Forelimb muscle (tissue), 1 donor: ENCODE results near the gene AATF. TPM values are rescaled to one million over a fixed set of nuclear protein-coding genes. Genes with fewer than 3 reads are reported as not detected.

Source experiments
- DNase-seq: peaks from one replicate; pipeline ENCODE4 v3.0.0-alpha.2; 2013; ENCODE audit warnings: low read depth
- polyA plus RNA-seq: library from polyadenylated mRNA; unstranded; fragments of 120-200 nt; gene quantifications from one replicate; pipeline ENCODE4 v1.2.1, GENCODE V29; 2013; ENCODE audit not compliant: insufficient read length

Gene AATF
- polyA plus RNA-seq, 1 donor: 22.4 TPM

- DNase-seq: no peak
Observed at GRCh38 chr17:36930583-36930900, 18.2 kb upstream of the AATF start.

- no peak for DNase-seq
Observed at GRCh38 chr17:36931096-36931696, 17.6 kb upstream of the AATF start.

DNA sequence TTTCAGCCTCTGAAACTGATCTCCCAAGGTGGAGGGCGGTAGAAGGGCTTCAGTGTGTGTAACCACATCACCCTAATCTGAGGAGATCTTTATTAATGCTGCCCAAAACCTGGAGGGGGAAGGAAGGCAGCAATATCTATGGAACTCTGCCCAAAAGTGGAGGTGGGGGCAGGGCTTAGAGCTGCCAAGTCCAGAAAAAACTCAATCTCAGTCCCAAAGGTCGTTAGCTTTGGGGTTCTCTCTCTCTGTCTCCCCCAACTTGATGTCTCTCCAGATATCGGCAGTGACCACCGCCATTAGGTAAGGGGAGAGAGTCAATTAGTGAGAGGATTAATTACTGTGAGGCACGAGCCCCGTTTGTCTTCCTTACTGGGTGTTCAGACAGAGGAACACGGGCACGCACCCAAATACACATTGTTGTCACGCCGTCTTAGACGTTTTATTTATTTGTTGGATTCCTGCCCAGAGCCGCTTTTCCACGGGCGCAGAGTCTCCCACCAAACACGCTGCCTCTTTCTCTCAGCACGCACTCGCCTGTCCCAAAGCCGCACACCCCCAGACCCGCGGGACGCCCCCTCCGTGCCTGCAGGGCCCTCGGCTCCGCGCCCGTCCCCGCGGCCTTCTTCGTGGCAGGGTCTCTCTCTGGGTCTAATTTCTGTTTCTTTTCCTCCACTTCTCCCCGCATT, 16.9 kb upstream of the AATF start:
- DNase-seq: no peak

- no peak for DNase-seq
Observed at GRCh38 chr17:36932383-36932693, 16.4 kb upstream of the AATF start.

- no peak for DNase-seq
Observed at GRCh38 chr17:36932694-36933511, 15.9 kb upstream of the AATF start.

GRCh38 chr17:36933512-36934143, 15.1 kb upstream of the AATF start:
- no peak for DNase-seq

DNA sequence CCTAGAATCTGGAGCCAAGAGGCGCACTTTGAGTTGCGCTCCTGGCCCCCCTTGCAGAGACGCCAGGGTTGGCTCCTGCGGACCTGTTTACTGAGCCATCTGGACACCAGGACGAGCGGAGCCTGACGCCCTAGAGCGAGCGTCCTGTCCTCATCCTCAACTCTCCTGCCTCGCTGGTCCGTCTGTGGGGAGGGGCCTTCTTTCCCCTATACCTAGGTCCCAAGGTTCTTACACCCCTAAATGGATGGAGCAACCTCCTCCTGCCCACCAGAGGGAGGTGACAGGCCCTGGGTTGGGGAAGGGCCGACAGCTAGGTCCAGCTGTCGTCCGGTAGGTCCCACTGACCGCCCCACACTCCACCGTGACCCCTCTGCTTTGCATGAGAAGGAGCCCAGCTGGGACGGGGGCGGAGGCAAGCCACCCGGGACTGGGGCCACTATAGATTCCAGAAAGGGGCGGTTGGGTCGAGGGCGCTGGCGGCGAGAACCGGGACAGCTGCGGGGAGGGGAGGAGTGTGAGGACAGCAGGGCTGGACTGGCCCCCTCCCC, 14.5 kb upstream of the AATF start:
- no peak for DNase-seq

- no peak for DNase-seq
Observed at GRCh38 chr17:36934692-36935630, 13.8 kb upstream of the AATF start.

DNA sequence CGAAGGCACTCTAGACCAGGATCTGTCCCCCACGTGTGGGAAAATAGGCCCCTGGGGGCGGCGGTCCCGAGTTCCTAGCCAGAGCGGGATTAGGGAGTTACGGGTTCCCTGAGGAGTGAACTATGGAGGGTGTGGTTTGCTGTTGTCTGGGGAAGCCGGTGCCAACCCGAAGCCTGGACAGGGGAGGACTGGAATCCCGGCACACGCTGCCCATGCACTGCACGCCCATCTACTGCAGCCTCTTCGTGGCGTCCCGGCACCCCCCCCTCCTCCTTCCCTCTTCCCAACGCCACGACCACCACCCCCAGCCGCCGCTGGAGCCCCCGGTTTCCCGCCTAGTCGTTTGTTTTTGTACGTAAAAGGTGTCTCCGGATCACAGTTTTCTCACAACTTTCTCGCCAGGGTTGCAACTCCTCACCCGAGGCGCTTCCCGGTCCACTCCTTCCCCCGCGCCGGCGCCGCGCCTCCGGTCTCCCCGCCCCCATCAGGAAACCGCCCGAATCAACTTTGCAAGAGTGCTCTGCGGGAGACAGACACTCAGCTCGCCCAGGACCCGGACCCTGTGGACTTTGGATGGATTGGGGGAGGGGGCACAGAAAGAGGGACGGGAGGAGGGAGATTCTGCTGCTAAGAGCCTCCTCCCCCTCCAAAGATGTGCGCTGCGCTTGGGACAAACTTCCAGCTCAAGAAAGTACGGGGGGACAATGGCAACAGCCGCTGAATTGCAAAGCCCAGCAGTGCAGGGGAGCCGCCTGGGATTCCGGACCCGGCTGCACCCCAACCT, 12.9 kb upstream of the AATF start:
- no peak for DNase-seq

DNA sequence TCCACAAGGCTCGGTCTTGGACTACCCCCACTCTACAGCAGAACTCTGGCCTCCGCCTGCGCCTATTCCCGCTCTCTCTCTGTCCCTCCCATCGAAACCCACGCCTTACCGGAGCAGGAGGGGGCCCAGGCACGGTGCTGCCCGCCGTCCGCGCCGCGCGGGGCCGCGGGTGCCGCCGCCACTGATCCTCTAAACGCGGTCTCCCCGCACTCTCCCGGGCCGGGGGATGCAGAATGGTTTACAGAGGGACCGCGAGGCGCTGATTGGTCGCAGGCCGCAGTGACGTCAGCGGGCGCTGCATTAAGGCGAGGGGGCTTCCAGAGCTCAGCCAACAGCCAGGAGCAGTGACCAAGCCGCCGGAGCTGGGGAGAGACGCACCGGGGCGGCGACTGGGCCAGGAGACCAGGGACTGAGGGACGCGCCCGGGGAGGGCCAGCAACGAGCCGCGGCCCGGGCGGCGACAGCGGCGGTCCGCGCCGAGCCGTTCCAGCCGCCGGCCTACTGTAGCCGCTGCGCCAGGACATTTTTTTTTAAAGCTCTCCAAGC, 12.2 kb upstream of the AATF start:
- DNase-seq: no peak

DNA sequence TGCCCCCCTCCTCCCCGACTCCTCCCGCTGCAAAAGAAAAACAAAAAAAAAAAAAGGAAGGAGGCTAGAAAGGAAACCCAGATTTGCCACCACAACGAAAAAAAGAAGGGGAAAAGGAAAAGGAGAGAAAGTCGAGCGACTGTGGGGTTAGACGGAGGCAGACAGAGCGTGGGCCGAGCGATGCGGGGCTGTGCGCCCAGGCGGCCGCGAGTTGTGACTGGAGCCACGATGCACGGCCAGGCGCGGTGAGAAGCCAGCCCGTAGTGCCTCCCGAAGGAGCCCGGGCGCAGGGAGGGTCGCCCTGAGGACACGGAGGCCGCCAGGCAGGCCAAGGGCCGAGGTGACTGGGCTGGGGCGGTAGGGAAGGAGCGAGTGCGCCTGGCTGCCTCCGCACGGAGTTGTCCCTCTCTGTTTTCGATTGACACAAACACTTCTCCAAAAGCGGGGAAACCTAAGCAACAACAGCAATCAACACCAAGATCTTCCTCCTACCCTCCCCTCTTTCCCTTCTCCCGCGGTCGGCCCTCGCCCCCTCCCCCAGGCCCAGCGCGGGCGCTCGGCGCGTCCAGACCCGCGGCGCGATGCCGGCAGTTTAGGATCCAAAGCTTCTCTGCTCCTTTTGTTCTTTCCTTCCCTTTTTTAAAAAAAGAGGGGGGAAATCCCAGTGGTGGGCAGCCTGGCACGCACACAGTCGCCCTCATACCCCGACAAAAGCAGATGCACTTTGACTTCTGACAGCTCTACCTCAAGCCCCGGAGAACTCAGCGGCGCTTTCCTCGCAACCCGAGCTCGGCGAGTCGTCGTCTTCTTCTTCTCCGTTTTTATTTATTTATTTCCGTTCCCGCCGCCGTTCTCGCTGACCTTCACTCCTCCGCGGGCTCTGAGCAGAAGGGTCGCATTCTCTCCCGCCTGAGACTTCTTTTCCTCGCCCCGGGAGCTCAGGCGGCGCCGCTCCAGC, 11.5 kb upstream of the AATF start, which contains the start of gene LHX1:
LHX1 (plus strand) TSS at position 475 of the 958 bp plus-strand sequence. CDS start 723 bp downstream, outside the sequence.
- DNase-seq: no peak

- no peak for DNase-seq
Observed at GRCh38 chr17:36937959-36938565, 10.7 kb upstream of the AATF start.

DNA sequence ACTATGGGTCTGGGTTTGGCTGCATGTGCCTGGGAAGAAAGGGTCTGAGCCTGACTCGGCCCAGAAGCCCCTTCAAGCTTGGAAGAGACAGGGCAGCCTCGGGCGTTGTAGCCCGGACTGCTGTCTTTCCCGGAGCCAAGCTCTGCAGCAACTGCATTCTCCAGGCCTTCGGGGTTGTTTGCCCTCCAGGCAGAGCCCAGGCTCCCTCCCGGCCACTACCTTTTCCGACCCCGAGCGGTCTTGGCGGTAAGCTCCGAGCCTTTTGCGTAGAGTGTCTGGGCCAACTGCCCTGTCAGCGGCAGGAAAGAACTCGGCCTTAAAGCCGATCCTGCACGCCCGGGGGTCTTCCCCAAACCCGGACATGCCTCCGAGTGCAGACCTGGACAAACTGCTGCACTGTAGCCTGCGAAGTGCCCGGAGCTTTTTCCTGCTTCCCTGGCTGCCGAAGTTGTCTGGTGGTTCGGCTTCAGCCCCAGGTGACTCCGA, 10.1 kb upstream of the AATF start:
- DNase-seq: no peak

- no peak for DNase-seq
Observed at GRCh38 chr17:36939052-36939801, 9.5 kb upstream of the AATF start.

DNA sequence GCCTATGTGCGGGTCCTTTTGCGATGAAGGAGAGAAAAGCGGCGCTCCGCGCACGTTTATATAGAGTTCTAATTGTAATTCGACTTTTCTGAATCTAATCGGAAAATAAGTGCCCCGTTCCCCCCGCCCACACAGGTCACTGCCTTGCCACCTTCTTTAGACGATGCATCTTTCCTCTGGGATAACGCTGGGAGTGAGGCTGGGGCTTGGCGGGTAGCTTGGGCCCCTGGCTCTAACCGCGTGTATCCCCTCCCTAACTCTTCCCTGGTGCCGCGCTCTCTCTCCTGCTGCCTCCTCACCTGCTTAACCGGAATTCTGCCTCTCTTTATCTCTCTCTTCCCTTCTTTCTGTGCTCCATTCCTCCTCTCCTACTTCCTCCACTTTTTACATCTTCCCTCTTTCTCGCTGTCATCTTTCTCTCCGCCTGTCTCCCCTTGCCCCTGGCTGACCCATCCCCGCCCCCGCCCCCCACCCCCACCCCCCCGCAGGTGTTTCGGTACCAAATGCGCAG, 8.9 kb upstream of the AATF start:
- no peak for DNase-seq

- DNase-seq: no peak
Observed at GRCh38 chr17:36940313-36941264, 8.2 kb upstream of the AATF start.
